Measurements from ENCODE around the gene GALC.

GRCh38 chr14:88003425-88003824 lies 10.4 kb upstream of the GALC start:
- TF ChIP-seq CTCF (IDR thresholded peaks at IDR 0.05; ENCODE audit: low read depth, low read length, poor library complexity, severe bottlenecking): no peak
- TF ChIP-seq EZH2phosphoT487 (IDR thresholded peaks at IDR 0.05; ENCODE audit: borderline replicate concordance, low read length): no peak

Measured in DOHH2 (cell line).